ENCODE measurements around the gene PNLIPRP3.
"Not testable (repeated sequence)": the region's sequence is repeated elsewhere in the genome, so short reads cannot be mapped to it uniquely, and the experiment has no call there.

PNLIPRP3 gene

GRCh38 chr10:116427671-116428070 is at the start of gene PNLIPRP3:
Gene PNLIPRP3 (plus strand): TSS chr10:116427847. CDS start chr10:116428013, 166 bp downstream.
- TF ChIP-seq POLR2A (IDR thresholded peaks at IDR 0.05; ENCODE audit: low read length) (no peak), GATA1 (IDR thresholded peaks at IDR 0.05; ENCODE audit: low read depth, low read length) (no peak)
- no peak for DNase-seq

GRCh38 chr10:116382290-116382689 is 45.4 kb upstream of the PNLIPRP3 start:
- TF ChIP-seq GATA1 (IDR thresholded peaks at IDR 0.05; ENCODE audit: low read depth, low read length) = no peak
- TF ChIP-seq POLR2A (IDR thresholded peaks at IDR 0.05; ENCODE audit: low read length) = no peak
- no peak for DNase-seq

- no peak for DNase-seq
- TF ChIP-seq POLR2A (IDR thresholded peaks at IDR 0.05; ENCODE audit: low read length) (no peak), GATA1 (IDR thresholded peaks at IDR 0.05; ENCODE audit: low read depth, low read length) (no peak)
Measured at GRCh38 chr10:116385311-116385710, 42.3 kb upstream of the PNLIPRP3 start.

- TF ChIP-seq GATA1 (IDR thresholded peaks at IDR 0.05; ENCODE audit: low read depth, low read length) (no peak), POLR2A (IDR thresholded peaks at IDR 0.05; ENCODE audit: low read length) (no peak)
- DNase-seq = peak; percentile 3 to 45
Measured at GRCh38 chr10:116385994-116386809, 41.4 kb upstream of the PNLIPRP3 start.

GRCh38 chr10:116393246-116393831 is 34.3 kb upstream of the PNLIPRP3 start:
- DNase-seq = not testable (repeated sequence)

- TF ChIP-seq GATA1 (IDR thresholded peaks at IDR 0.05; ENCODE audit: low read depth, low read length) (no peak), POLR2A (IDR thresholded peaks at IDR 0.05; ENCODE audit: low read length) (no peak)
- no peak for DNase-seq
Measured at GRCh38 chr10:116395223-116395985, 32.2 kb upstream of the PNLIPRP3 start.

- DNase-seq = no peak
- TF ChIP-seq POLR2A (IDR thresholded peaks at IDR 0.05; ENCODE audit: low read length) (no peak), GATA1 (IDR thresholded peaks at IDR 0.05; ENCODE audit: low read depth, low read length) (no peak)
Measured at GRCh38 chr10:116398224-116398623, 29.4 kb upstream of the PNLIPRP3 start.

- no peak for TF ChIP-seq GATA1 (IDR thresholded peaks at IDR 0.05; ENCODE audit: low read depth, low read length)
- TF ChIP-seq POLR2A (IDR thresholded peaks at IDR 0.05; ENCODE audit: low read length) = no peak
Measured at GRCh38 chr10:116402858-116403257, 24.8 kb upstream of the PNLIPRP3 start.

GRCh38 chr10:116403740-116404250 is 23.9 kb upstream of the PNLIPRP3 start:
- no peak for DNase-seq
- TF ChIP-seq POLR2A (IDR thresholded peaks at IDR 0.05; ENCODE audit: low read length) (no peak), GATA1 (IDR thresholded peaks at IDR 0.05; ENCODE audit: low read depth, low read length) (no peak)

More at GRCh38 chr10:116402858-116403257, 24.8 kb upstream of the PNLIPRP3 start:
- no peak for DNase-seq

GRCh38 chr10:116408719-116409118 is 18.9 kb upstream of the PNLIPRP3 start:
- DNase-seq = no peak
- TF ChIP-seq POLR2A (IDR thresholded peaks at IDR 0.05; ENCODE audit: low read length) (no peak), GATA1 (IDR thresholded peaks at IDR 0.05; ENCODE audit: low read depth, low read length) (no peak)

GRCh38 chr10:116410351-116410750 is 17.3 kb upstream of the PNLIPRP3 start:
- no peak for TF ChIP-seq POLR2A (IDR thresholded peaks at IDR 0.05; ENCODE audit: low read length)
- no peak for TF ChIP-seq GATA1 (IDR thresholded peaks at IDR 0.05; ENCODE audit: low read depth, low read length)
- DNase-seq = no peak

GRCh38 chr10:116417821-116418220 is 9.8 kb upstream of the PNLIPRP3 start:
- no peak for DNase-seq
- TF ChIP-seq POLR2A (IDR thresholded peaks at IDR 0.05; ENCODE audit: low read length) = no peak
- no peak for TF ChIP-seq GATA1 (IDR thresholded peaks at IDR 0.05; ENCODE audit: low read depth, low read length)

- no peak for DNase-seq
- TF ChIP-seq GATA1 (IDR thresholded peaks at IDR 0.05; ENCODE audit: low read depth, low read length) (no peak), POLR2A (IDR thresholded peaks at IDR 0.05; ENCODE audit: low read length) (no peak)
Measured at GRCh38 chr10:116418389-116418788, 9.3 kb upstream of the PNLIPRP3 start.

- DNase-seq = no peak
- TF ChIP-seq POLR2A (IDR thresholded peaks at IDR 0.05; ENCODE audit: low read length) (no peak), GATA1 (IDR thresholded peaks at IDR 0.05; ENCODE audit: low read depth, low read length) (no peak)
Measured at GRCh38 chr10:116421815-116422214, 5.8 kb upstream of the PNLIPRP3 start.
